B cell (primary cell): ENCODE data around the gene MYO18A.

Experiments used
- CTCF ChIP-seq: fragments of 200-600 bp; IDR thresholded peaks from one replicate; pipeline ENCODE4 v1.8.0; 2022; ENCODE audit warnings: antibody characterized with exemption, mild to moderate bottlenecking
- EZH2 ChIP-seq: IDR thresholded peaks from 2 replicates; pipeline ENCODE4 v1.6.1; 2012; ENCODE audit warnings: borderline replicate concordance, low read depth, mild to moderate bottlenecking, moderate library complexity, low read length; ENCODE audit not compliant: insufficient read depth, poor library complexity, severe bottlenecking

- TF ChIP-seq CTCF: no peak
- no peak for TF ChIP-seq EZH2
Measured at GRCh38 chr17:29216181-29216580, 36.0 kb upstream of the MYO18A start.
